ENCODE data around the gene PKN1.

Gene PKN1

DNA sequence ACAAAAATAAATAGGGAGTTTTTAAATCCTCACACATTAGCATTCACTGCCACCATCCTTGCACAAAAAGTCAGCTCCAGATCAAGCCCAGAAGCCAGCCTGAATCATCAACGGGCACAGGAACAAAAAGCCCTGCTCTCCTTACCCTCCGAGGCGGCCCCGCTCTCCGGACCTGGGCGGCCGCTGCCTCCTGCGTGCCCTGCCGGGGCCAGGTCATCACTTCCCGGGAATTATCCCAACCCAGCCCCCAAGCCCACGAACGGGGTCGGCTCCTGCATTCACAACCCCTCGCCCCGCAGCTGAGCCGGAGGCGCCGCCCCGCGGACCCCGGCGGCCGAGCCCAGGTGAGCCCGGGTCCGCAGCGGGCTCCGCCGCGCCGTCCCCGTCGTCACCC, 84.3 kb downstream of the PKN1 start:
- TF ChIP-seq CTCF (IDR thresholded peaks at IDR 0.05; ENCODE audit: low read length, missing control alignments) = no peak
- peak; percentile 27 for DNase-seq (ENCODE audit: low read depth)

DNA sequence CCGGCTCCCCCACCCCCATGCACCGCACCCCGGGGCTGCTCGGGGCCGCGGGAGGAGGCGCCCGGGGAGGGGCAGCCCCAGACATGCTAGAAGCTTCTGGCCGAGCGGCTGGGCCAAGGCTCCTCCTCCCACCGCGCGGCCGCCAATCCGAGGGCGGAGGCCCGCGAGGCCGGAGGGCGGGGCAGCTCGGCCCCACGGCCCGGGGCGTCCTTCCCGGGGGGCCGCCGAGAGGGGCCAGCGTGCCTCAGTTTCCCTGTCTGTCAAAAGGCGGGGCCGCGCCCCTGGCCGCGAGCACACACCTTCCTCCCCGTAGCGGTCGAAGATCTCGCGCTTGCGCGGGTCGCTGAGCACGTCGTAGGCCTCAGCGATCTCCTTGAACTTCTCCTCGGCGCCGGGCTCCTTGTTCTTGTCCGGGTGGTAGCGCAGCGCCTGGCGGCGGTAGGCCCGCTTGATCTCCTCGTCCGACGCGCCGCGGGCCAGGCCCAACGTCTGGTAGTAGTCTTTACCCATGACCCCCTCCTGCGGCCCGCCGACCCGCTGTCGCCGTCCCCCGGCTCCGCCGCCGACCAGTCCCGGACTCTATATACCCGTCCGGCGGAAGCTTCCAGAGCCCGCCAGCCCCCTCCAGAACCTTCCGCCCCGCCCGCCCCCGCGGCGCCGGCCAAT, 84.9 kb downstream of the PKN1 start, which contains the start of gene DNAJB1:
Gene DNAJB1 (minus strand): TSS at position 558 of the 666 bp plus-strand sequence. CDS start 48 bp downstream, at position 510.
- peak; percentile 74 for DNase-seq (ENCODE audit: low read depth)
- TF ChIP-seq CTCF (IDR thresholded peaks at IDR 0.05; ENCODE audit: low read length, missing control alignments) = no peak
- H3K4me3 ChIP-seq (replicated peaks; ENCODE audit: low read depth, low read length) = peak within 1 kb of the TSS; percentile 86

More for the DNA sequence above, 84.3 kb downstream of the PKN1 start:
- H3K4me3 ChIP-seq (replicated peaks; ENCODE audit: low read depth, low read length) = peak overlapping the region; percentile 86

GRCh38 chr19:14519245-14519859, 86.2 kb downstream of the PKN1 start:
- no peak overlapping the region for H3K4me3 ChIP-seq (replicated peaks; ENCODE audit: low read depth, low read length)
- DNase-seq (ENCODE audit: low read depth) = no peak
- no peak for TF ChIP-seq CTCF (IDR thresholded peaks at IDR 0.05; ENCODE audit: low read length, missing control alignments)

- no peak for TF ChIP-seq CTCF (IDR thresholded peaks at IDR 0.05; ENCODE audit: low read length, missing control alignments)
- peak; percentile 75 for DNase-seq (ENCODE audit: low read depth)
Measured at GRCh38 chr19:14519860-14520407, 86.8 kb downstream of the PKN1 start.

DNA sequence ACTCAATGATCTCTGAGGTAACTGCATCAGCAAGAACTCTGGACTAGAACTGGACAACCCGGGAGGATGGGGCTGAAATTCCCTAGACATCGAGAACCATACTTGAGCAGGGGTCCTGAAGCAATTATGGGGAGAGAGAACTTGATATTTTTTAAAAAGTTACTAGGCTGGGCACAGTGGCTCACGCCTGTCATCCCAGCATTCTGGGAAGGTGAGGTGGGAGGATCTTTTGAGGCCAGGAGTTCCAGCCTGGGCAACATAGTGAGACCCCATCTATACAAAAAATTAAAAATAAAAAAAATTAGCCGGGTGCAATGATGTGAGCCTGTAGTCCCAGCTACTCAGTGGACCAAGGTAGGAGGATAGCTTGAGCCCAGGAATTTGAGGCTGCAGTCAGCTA, 87.4 kb downstream of the PKN1 start:
- TF ChIP-seq CTCF (IDR thresholded peaks at IDR 0.05; ENCODE audit: low read length, missing control alignments) = no peak
- H3K4me3 ChIP-seq (replicated peaks; ENCODE audit: low read depth, low read length) = no peak overlapping the region

More at GRCh38 chr19:14519860-14520407, 86.8 kb downstream of the PKN1 start:
- H3K4me3 ChIP-seq (replicated peaks; ENCODE audit: low read depth, low read length) = no peak overlapping the region

More for the DNA sequence above, 87.4 kb downstream of the PKN1 start:
- no peak for DNase-seq (ENCODE audit: low read depth)
